ENCODE data around the gene NDE1.

DNA sequence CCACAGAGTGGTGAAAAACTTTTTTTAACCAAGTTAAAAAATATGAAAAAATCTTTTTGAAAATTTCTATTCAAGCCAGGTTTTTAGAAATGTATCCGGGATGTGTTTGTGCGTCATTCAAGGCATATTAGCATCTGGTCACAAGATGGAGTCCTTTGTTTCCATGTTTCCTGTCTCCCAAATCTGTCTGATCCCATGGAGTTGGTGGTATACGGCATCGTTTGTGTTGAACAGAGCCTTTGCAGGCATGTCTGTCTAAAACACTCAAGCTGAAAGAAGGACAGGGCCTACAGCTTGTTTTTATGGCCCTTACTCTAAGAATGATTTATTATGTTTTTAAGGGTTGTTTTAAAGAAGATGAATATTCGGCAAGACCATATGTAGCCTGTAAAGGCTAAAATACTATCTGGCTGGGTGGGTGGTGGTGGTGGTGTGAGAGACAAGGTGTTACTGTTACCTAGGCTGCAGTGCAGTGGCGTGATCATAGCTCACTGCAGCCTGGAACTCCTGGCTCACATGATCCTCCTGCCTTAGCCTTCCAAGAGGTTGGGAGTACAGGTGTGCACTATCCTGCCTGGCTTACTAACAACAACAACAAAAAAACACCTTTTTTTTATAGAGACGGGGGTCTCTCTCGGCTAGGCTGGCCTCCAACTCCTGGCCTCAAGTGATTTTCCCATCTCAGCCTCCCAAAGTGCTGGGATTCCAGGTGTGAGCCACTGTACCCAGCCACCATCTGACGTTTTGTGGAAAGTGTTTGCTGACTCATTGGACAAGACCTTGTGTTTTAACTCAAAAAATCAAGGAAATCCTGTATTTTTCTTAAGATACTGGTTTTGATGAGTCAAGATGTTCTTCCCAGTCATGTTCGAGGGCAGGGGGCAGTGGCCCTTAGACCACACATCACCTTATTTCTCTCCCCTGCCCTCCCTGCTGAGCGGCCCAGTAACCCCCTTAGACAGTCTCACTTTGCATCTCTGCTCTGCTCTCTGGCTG lies 52.2 kb downstream of the NDE1 start:
- TF ChIP-seq, protein P1, sequence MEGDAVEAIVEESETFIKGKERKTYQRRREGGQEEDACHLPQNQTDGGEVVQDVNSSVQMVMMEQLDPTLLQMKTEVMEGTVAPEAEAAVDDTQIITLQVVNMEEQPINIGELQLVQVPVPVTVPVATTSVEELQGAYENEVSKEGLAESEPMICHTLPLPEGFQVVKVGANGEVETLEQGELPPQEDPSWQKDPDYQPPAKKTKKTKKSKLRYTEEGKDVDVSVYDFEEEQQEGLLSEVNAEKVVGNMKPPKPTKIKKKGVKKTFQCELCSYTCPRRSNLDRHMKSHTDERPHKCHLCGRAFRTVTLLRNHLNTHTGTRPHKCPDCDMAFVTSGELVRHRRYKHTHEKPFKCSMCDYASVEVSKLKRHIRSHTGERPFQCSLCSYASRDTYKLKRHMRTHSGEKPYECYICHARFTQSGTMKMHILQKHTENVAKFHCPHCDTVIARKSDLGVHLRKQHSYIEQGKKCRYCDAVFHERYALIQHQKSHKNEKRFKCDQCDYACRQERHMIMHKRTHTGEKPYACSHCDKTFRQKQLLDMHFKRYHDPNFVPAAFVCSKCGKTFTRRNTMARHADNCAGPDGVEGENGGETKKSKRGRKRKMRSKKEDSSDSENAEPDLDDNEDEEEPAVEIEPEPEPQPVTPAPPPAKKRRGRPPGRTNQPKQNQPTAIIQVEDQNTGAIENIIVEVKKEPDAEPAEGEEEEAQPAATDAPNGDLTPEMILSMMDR (conservative IDR thresholded peaks at IDR 0.05; ENCODE audit: low read length): no peak
- TF ChIP-seq EZH2phosphoT487 (IDR thresholded peaks at IDR 0.05; ENCODE audit: borderline replicate concordance, low read depth, low read length): no peak

All from OCI-LY7 (cell line).